Measurements from ENCODE around the gene PARPBP.
"Not testable (repeated sequence)": the region's sequence is repeated elsewhere in the genome, so short reads cannot be mapped to it uniquely, and the experiment has no call there.

PARPBP gene

GRCh38 chr12:102163383-102163782 is 43.4 kb downstream of the PARPBP start:
- no peak for DNase-seq

DNA sequence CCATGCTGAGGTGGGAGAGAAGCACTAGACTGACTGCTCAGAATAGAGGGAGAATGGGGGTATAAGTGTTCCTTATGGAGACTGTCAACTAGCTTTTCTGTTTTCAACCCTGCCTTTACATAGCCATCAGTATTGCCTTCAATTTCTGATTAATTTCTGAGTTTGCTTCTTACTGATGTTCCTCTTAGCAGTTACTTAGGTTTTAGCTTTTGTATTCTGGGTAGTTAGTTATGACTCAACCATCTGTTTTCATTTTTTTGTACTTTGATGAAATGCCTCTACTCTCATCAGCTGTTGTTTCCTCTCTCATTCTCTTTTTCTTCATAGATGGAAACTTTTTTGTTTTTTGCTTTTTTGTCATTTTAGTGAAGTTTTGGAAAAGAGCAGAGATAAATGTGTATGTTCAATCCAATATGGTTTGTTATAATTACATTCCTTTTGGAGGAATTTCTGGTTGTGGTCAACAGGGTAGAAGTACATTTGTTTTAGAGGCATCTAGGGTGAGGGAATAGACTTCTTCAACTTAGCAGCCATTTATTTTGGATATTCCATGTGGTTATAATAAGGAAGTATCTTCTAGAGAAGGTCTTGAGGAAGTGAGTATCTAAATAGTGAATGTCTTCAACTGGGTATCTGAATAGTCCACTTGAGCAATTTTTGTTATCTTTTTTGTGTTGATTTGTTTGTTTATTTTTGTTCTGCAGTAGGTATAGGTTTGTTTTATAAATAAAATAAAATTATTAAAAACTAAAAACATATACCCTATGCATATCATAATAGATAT is 48.0 kb downstream of the PARPBP start:
- DNase-seq = no peak

DNA sequence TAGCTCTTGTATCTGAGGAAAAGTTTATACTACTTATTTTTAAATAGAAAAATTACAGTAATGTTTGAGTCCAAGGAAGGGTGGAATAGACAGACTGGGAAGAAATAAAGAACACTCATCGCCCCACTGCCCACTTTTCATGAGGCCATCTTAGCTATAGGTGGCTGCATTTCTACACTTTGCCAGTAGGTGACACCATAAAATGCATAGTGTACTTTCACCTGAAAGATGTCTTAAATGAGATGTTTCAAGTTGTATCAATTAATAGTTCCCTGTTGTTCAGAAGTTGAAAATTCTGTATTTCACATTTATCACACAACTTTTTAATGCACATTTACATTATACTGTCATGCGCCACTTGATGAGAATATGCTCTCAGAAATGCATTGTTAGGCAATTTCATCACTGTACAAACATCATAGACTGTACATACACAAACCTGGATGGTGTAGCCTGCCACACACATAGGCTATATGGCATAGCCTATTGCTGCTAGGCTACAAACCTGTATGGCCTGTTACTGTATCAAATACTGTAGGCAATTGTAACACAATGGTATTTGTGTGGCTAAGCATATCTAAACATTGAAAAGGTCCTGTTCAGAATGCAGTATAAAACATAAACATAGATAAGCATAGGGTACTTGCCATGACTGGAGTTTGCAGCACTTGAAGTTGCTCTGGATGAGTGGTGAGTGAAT is 50.1 kb downstream of the PARPBP start:
- DNase-seq = no peak

DNA sequence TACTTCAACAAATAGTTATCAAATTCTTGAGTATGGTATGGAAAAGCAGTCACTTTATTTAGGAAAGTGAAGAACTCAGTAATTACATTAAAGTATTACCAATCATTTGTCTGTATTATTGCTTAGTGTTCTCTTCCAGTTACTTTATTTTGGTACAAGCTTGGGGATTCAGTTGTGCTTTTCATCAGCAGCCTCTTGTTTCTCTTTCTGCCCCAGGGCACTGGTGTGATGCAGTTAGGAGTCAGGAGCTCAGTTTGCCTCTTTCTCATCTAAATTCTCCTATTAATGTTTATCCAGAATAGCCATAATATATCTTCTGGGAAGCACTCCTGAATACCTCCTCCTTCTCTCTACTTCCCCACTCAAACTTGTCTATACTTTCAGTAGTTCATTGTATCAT is 52.0 kb downstream of the PARPBP start:
- DNase-seq = no peak

DNA sequence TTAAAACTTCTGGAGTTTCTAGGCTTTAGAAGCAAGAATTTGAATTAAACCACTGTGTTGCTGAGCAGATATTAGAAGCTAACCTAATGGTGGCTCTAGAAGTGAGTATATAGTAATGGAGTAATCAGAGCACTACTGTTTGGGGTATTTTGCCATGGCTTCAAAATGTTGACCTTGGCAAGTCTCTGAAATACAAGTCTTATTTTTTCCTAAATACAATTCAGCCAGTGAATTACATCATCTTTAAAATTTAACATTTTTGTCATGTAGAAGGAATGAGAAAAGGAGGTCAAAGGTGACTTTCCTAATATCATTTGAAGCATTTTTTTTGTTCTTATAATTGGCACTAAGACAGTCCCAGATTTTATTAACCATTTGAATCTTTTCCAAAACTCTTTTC is 52.5 kb downstream of the PARPBP start:
- no peak for DNase-seq

GRCh38 chr12:102174117-102174516 is 54.1 kb downstream of the PARPBP start:
- no peak for DNase-seq

- no peak for DNase-seq
Observed at GRCh38 chr12:102174761-102175160, 54.8 kb downstream of the PARPBP start.

GRCh38 chr12:102182635-102183034 is 62.7 kb downstream of the PARPBP start:
- no peak for DNase-seq

DNA sequence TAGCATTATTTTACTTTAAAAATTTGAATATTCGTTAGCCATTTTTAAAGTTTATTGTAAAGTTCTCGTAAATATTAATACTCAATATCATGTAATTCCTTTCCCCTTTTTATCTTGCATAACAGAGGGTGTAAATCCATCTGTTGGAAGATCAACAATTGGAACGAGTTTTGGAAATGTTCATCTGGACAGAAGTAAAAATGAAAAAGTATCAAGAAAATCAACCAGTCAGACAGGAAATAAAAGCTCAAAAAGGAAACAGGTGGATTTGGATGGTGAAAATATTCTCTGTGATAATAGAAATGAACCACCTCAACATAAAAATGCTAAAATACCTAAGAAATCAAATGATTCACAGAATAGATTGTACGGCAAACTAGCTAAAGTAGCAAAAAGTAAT is 75.8 kb downstream of the PARPBP start:
- no peak for DNase-seq

DNA sequence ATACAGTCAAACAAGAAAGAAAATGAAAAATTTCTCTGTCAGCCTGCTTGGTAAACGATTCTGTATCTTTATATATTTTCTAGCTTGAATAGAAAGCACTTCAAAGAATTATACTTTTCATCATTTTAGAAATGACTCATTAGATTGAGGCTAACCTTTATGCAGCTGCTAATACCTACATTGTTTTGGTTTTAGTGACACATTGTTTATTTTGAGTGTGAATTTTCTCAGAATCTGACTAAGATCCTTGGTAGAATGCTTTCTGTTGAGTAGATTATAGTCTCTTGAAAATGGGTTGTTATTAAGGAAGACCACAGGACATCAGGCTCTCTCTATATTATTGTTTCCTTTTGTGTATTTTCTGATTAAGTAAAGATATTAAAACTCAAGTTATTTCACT is 77.8 kb downstream of the PARPBP start, which contains the start of gene PMCH:
Gene PMCH (minus strand): TSS at position 45 of the 400 bp plus-strand sequence. CDS start 63 bp downstream, outside the sequence.
- no peak for DNase-seq

GRCh38 chr12:102201436-102202061 is 81.6 kb downstream of the PARPBP start:
- DNase-seq = no peak

- no peak for DNase-seq
Observed at GRCh38 chr12:102202556-102202955, 82.6 kb downstream of the PARPBP start.

DNA sequence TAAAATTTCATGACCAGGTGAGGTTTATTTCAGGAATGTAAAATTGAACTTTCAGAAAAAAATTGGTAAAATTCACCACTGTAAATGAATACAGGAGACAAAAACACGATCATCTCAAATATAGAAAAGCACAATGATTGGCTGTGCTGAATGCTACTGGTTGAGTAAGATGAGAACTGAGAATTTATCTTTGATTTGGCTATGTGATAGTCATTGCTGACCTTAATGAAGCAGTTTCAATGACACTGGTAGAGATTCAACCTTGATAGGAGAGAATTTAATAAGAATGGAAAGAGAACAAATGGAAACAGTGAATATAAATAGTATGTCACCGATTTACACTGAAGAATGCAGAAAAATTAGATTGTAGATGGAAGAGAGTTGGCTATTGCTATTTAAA is 84.0 kb downstream of the PARPBP start:
- no peak for DNase-seq

GRCh38 chr12:102215992-102216691 is 96.2 kb downstream of the PARPBP start:
- no peak for DNase-seq

DNA sequence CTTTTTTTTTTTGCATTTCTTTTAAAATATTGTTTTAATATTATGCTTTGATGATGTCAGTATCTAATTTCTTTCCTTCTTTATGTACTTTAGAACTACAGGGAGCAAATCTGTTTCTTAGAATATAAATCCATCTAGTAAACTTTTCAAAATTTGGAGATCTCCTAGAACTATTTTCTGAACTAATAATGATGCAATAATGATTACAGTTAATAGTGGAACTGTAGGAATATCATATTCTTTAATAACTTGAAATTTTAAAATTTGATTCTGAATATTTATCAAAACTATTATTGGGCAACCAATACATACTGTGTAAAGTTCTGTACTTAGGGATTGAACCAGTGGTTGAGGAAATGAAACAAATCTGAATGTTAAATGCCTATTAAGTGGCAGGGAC is 100.8 kb downstream of the PARPBP start:
- no peak for DNase-seq

- DNase-seq = no peak
Observed at GRCh38 chr12:102227954-102228353, 108.0 kb downstream of the PARPBP start.

DNA sequence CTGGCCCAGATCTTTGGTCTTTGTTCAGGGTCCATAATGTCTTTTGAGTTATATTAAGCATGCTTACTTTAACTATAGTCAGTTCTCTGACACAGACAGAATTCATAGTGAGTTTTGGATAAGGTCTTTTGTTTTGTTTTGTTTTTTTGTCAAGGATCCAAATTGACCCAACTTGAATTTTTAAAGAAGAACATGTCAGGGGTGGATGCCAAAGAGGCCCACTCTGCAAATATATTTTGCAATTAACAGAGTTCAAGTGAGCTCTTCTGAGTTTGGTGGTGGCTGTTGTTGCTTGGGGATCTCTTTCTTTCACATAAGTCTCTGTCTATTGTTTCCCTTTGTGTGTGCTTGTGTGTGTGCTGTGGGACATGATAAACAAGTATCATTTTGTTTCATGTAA is 112.1 kb downstream of the PARPBP start:
- no peak for DNase-seq

- DNase-seq = no peak
Observed at GRCh38 chr12:102232446-102232845, 112.5 kb downstream of the PARPBP start.

GRCh38 chr12:102234599-102234998 is 114.6 kb downstream of the PARPBP start:
- no peak for DNase-seq

DNA sequence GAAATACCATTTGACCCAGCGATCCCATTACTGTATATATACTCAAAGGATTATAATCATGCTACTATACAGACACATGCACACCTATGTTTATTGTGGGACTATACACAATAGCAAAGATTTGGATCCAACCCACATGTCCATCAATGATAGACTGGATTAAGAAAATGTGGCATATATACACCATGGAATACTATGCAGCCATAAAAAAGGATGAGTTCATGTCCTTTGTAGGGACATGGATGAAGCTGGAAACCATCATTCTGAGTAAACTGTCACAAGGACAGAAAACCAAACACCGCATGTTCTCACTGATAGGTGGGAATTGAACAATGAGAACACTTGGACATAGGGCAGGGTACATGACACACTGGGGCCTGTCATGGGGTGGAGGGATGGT is 120.9 kb downstream of the PARPBP start:
- DNase-seq = not testable (repeated sequence)

All from cerebellar nuclear complex (tissue), 1 donor.